Lower leg skin (tissue), 4 donors: ENCODE data around the gene LGMN. TPM values are rescaled to one million over a fixed set of nuclear protein-coding genes. Genes with fewer than 3 reads are reported as not detected.

ENCODE experiments used
- DNase-seq, 2 donors: peaks; one replicate each; pipeline ENCODE4 v3.0.0-alpha.2; 2019; ENCODE audit warnings: low spot score in 2 of 2
- H3K4me3 ChIP-seq: fragments of 200-600 bp; sonication (generic); 2 replicates; pipeline ENCODE4 v1.5.1; 2017; ENCODE audit warnings: mild to moderate bottlenecking, low read depth; ENCODE audit not compliant: poor library complexity, severe bottlenecking
- CTCF ChIP-seq, 3 donors: fragments of 450-650 bp; IDR thresholded peaks; one replicate each; pipeline ENCODE4 v1.5.1; 2016; ENCODE audit warnings: antibody characterized with exemption in 3 of 3, mild to moderate bottlenecking in 3 of 3, moderate library complexity in 2 of 3
- POLR2A ChIP-seq, 2 donors: fragments of 450-650 bp; IDR thresholded peaks; one replicate each; pipeline ENCODE4 v1.6.1; 2016 to 2017; ENCODE audit warnings: antibody characterized with exemption in 2 of 2, mild to moderate bottlenecking in 1 of 2, moderate library complexity in 1 of 2
- WGBS, 2 donors: methylation state at CpG; one replicate each; pipeline ENCODE4 v1.1.5; 2018; 5-methylcytosine and 5-hydroxymethylcytosine counted together
- intact Hi-C: fragments of 100-400 bp; cut with DNase I; formaldehyde crosslinking; loops from one replicate; pipeline ENCODE4 v1.15.0; 2023; ENCODE audit warnings: low total_unique reads
- total RNA-seq, 4 donors: library from RNA; depleted of rRNA; stranded (reverse); fragments of >200 nt; gene quantifications; one replicate each; pipeline ENCODE4 v1.1.0, GENCODE V29; 2016

The LGMN gene
- total RNA-seq, 4 donors from 2014 or later: 36.5 to 48.0 (median 41.3) TPM

- no peak for DNase-seq
- no peak overlapping the region for H3K4me3 ChIP-seq
- TF ChIP-seq POLR2A (IDR thresholded peaks at IDR 0.05) (no peak), CTCF (IDR thresholded peaks at IDR 0.05) (no peak)
- intact Hi-C loops: loop anchor here (10.0 kb wide), 1 partner anchor 73 kb away; no protein-coding TSS in a partner anchor
- WGBS, 2 donors: 70 to 72% methylated on average over 7 of the region's 7 CpGs
These were observed 36.3 kb downstream of the LGMN start for GRCh38 chr14:92711976-92712653.

- H3K4me3 ChIP-seq: no peak overlapping the region
- TF ChIP-seq CTCF (IDR thresholded peaks at IDR 0.05): no peak
- TF ChIP-seq POLR2A (IDR thresholded peaks at IDR 0.05): no peak
- no peak for DNase-seq
- 96 to 98% methylated on average over 5 of the region's 5 CpGs for WGBS, 2 donors
- intact Hi-C loops: loop anchor here (10.0 kb wide), 1 partner anchor 75 kb away; no protein-coding TSS in a partner anchor
These were observed 38.5 kb downstream of the LGMN start for GRCh38 chr14:92710001-92710341.

GRCh38 chr14:92709340-92710000 is 39.0 kb downstream of the LGMN start:
- no peak overlapping the region for H3K4me3 ChIP-seq
- TF ChIP-seq POLR2A (IDR thresholded peaks at IDR 0.05) (no peak), CTCF (IDR thresholded peaks at IDR 0.05) (no peak)
- intact Hi-C loops: no loop called here
- peak in 1 of 2 donors; percentile 80 for DNase-seq
- 93 to 95% methylated on average over 13 of the region's 13 CpGs for WGBS, 2 donors

- intact Hi-C loops: no loop called here
- 92 to 94% methylated on average over 15 of the region's 15 CpGs for WGBS, 2 donors
- TF ChIP-seq POLR2A (IDR thresholded peaks at IDR 0.05) (no peak), CTCF (IDR thresholded peaks at IDR 0.05) (no peak)
- no peak overlapping the region for H3K4me3 ChIP-seq
- DNase-seq: no peak
These were observed 42.0 kb downstream of the LGMN start for GRCh38 chr14:92706386-92706785.

- 91 to 95% methylated on average over 11 of the region's 11 CpGs for WGBS, 2 donors
- no peak overlapping the region for H3K4me3 ChIP-seq
- no peak for TF ChIP-seq CTCF (IDR thresholded peaks at IDR 0.05)
- intact Hi-C loops: no loop called here
- DNase-seq: no peak
These were observed 43.6 kb downstream of the LGMN start for GRCh38 chr14:92704821-92705220.
